H9 (cell line): ENCODE measurements around the gene MORN1. TPM values are rescaled to one million over a fixed set of nuclear protein-coding genes. Genes with fewer than 3 reads are reported as not detected.
A peak's percentile ranks its signal among the peaks of the same experiment; 100 is the strongest.

ENCODE experiments used
- DNase-seq: peaks from one replicate; pipeline ENCODE4 v3.0.0-alpha.2; 2017
- H2AFZ ChIP-seq: one replicate; pipeline ENCODE4 v1.6.1; 2013; ENCODE audit warnings: mild to moderate bottlenecking, low read length, control low read depth, moderate library complexity
- H2AK5ac ChIP-seq: 2 replicates; pipeline ENCODE4 v1.6.1; 2013; ENCODE audit warnings: low read length, control low read depth, mixed read lengths; ENCODE audit not compliant: insufficient read length
- H2BK120ac ChIP-seq: one replicate; pipeline ENCODE4 v1.6.1; 2013; ENCODE audit warnings: low read depth, mild to moderate bottlenecking, low read length, control low read depth, inconsistent platforms; ENCODE audit not compliant: poor library complexity, severe bottlenecking
- H2BK12ac ChIP-seq: 2 replicates; pipeline ENCODE4 v1.6.1; 2013; ENCODE audit warnings: low read length, control low read depth, mixed read lengths, low read depth; ENCODE audit not compliant: insufficient read length
- H2BK15ac ChIP-seq: 2 replicates; pipeline ENCODE4 v1.6.1; 2013; ENCODE audit warnings: low read depth, low read length, control low read depth
- H2BK20ac ChIP-seq: one replicate; pipeline ENCODE4 v1.6.1; 2013; ENCODE audit warnings: low read depth, mild to moderate bottlenecking, low read length, control low read depth, inconsistent platforms; ENCODE audit not compliant: poor library complexity, severe bottlenecking
- H2BK5ac ChIP-seq: 2 replicates; pipeline ENCODE4 v1.6.1; 2013; ENCODE audit warnings: low read length, control low read depth, mixed read lengths; ENCODE audit not compliant: insufficient read length
- H3K14ac ChIP-seq: 2 replicates; pipeline ENCODE4 v1.6.1; 2013; ENCODE audit warnings: low read length, control low read depth; ENCODE audit not compliant: insufficient read depth
- H3K18ac ChIP-seq: 2 replicates; pipeline ENCODE4 v1.6.1; 2013; ENCODE audit warnings: low read depth, mild to moderate bottlenecking, mixed read lengths, low read length, control low read depth; ENCODE audit not compliant: insufficient read length
- H3K23ac ChIP-seq: 2 replicates; pipeline ENCODE4 v1.6.1; 2013; ENCODE audit warnings: low read length, control low read depth, mixed read lengths, low read depth; ENCODE audit not compliant: insufficient read length
- H3K23me2 ChIP-seq: 2 replicates; pipeline ENCODE4 v1.6.1; 2013; ENCODE audit warnings: low read depth, mild to moderate bottlenecking, mixed read lengths, low read length, control low read depth; ENCODE audit not compliant: insufficient read length, poor library complexity, severe bottlenecking
- H3K27ac ChIP-seq: 2 replicates; pipeline ENCODE4 v1.5.1; 2013; ENCODE audit warnings: low read length, control low read depth, mixed read lengths, low read depth; ENCODE audit not compliant: insufficient read length
- H3K27me3 ChIP-seq: 2 replicates; pipeline ENCODE4 v1.6.1; 2013; ENCODE audit warnings: low read length, control low read depth, inconsistent platforms; ENCODE audit not compliant: insufficient read depth
- H3K4ac ChIP-seq: 2 replicates; pipeline ENCODE4 v1.6.1; 2013; ENCODE audit warnings: low read depth, mild to moderate bottlenecking, control low read depth, inconsistent platforms, low read length, moderate library complexity
- H3K4me1 ChIP-seq: 2 replicates; pipeline ENCODE4 v1.6.1; 2013; ENCODE audit warnings: low read length, control low read depth, inconsistent platforms; ENCODE audit not compliant: insufficient read depth
- H3K4me2 ChIP-seq: 2 replicates; pipeline ENCODE4 v1.6.1; 2013; ENCODE audit warnings: low read length, control low read depth, mixed read lengths; ENCODE audit not compliant: insufficient read length, insufficient read depth
- H3K56ac ChIP-seq: 2 replicates; pipeline ENCODE4 v1.6.1; 2013; ENCODE audit warnings: low read depth, mild to moderate bottlenecking, mixed read lengths, low read length, control low read depth; ENCODE audit not compliant: insufficient read length
- H3K79me1 ChIP-seq: 2 replicates; pipeline ENCODE4 v1.6.1; 2013; ENCODE audit warnings: low read depth, mild to moderate bottlenecking, moderate library complexity, low read length, control low read depth, inconsistent platforms; ENCODE audit not compliant: insufficient read depth, poor library complexity, severe bottlenecking
- H3K79me2 ChIP-seq: 2 replicates; pipeline ENCODE4 v1.6.1; 2013; ENCODE audit warnings: low read length, control low read depth, inconsistent platforms; ENCODE audit not compliant: insufficient read depth
- H3K9ac ChIP-seq: 2 replicates; pipeline ENCODE4 v1.6.1; 2013; ENCODE audit warnings: low read length, control low read depth, mixed read lengths; ENCODE audit not compliant: insufficient read length; ENCODE audit errors: extremely low read depth
- H3K9me3 ChIP-seq: one replicate; pipeline ENCODE4 v1.6.1; 2013; ENCODE audit warnings: low read depth, low read length, inconsistent platforms; ENCODE audit not compliant: control insufficient read depth
- H3T11ph ChIP-seq: one replicate; pipeline ENCODE4 v1.6.1; 2013; ENCODE audit warnings: mild to moderate bottlenecking, low read length, control low read depth, inconsistent platforms
- H4K20me1 ChIP-seq: one replicate; pipeline ENCODE4 v1.6.1; 2013; ENCODE audit not compliant: control insufficient read depth, insufficient read length, insufficient read depth
- H4K5ac ChIP-seq: 2 replicates; pipeline ENCODE4 v1.6.1; 2013; ENCODE audit warnings: low read depth, mild to moderate bottlenecking, mixed read lengths, low read length, control low read depth; ENCODE audit not compliant: insufficient read length
- H4K8ac ChIP-seq: replicated peaks from 2 replicates; pipeline ENCODE4 v1.6.1; 2013; ENCODE audit warnings: low read length, control low read depth, mixed read lengths, low read depth; ENCODE audit not compliant: insufficient read length
- H4K91ac ChIP-seq: 2 replicates; pipeline ENCODE4 v1.6.1; 2013; ENCODE audit warnings: low read depth, mild to moderate bottlenecking, moderate library complexity, mixed read lengths, low read length, control low read depth; ENCODE audit not compliant: insufficient read length
- H3K27ac Mint-ChIP-seq, 3 experiments: 2 replicates in 2 of 3; 3 replicates in 1 of 3; pipeline ENCODE4 v1.8.0; 2020 to 2021; ENCODE audit warnings: mixed read lengths in 3 of 3, mild to moderate bottlenecking in 1 of 3, moderate library complexity in 1 of 3
- H3K27me3 Mint-ChIP-seq: 2 replicates; pipeline ENCODE4 v1.8.0; 2021; ENCODE audit warnings: low read depth, mild to moderate bottlenecking, moderate library complexity, mixed read lengths
- H3K36me3 Mint-ChIP-seq, 3 experiments: 2 replicates in 2 of 3; 3 replicates in 1 of 3; pipeline ENCODE4 v1.8.0; 2020 to 2021; ENCODE audit warnings: low read depth in 3 of 3, mixed read lengths in 3 of 3; ENCODE audit not compliant: insufficient read depth in 1 of 3
- H3K4me1 Mint-ChIP-seq, 2 experiments: 2 replicates each; pipeline ENCODE4 v1.8.0; 2020; ENCODE audit warnings: mixed read lengths in 2 of 2
- H3K4me3 Mint-ChIP-seq, 2 experiments: 2 replicates in 1 of 2; 3 replicates in 1 of 2; pipeline ENCODE4 v1.8.0; 2020 to 2021; ENCODE audit warnings: mild to moderate bottlenecking in 2 of 2, mixed read lengths in 2 of 2, moderate library complexity in 1 of 2
- H3K9me3 Mint-ChIP-seq, 2 experiments: 2 replicates in 1 of 2; 3 replicates in 1 of 2; pipeline ENCODE4 v1.8.0; 2020; ENCODE audit warnings: mild to moderate bottlenecking in 2 of 2, mixed read lengths in 2 of 2, moderate library complexity in 1 of 2
- CTCF ChIP-seq: fragments of 200-600 bp; sonication (generic); conservative IDR thresholded peaks from 3 replicates; pipeline ENCODE4 v1.8.0; 2021; ENCODE audit warnings: antibody characterized with exemption, mild to moderate bottlenecking
- WGBS: extraction: QIAGEN DNeasy Blood & Tissue Kit; methylation state at CpG from one replicate; pipeline ENCODE4 v1.1.7; 2013; ENCODE audit warnings: missing lambda C conversion rate, low lambda C conversion rate, mixed read lengths; ENCODE audit not compliant: insufficient read length; ENCODE audit errors: extremely low coverage; 5-methylcytosine and 5-hydroxymethylcytosine counted together
- total RNA-seq: library from RNA; stranded (reverse); gene quantifications from 2 replicates; pipeline ENCODE4 v1.2.1, GENCODE V29; 2021

Gene MORN1
- total RNA-seq, 1 experiment from 2014 or later: 12.7 TPM

- no peak overlapping the region for H3K4ac ChIP-seq
- H3K79me1 ChIP-seq: peaks cover 3% of the 10 kb centered on the region
- H4K8ac ChIP-seq: no peak overlapping the region
- no peak overlapping the region for H3K27ac ChIP-seq
- no peak overlapping the region for H3K4me2 ChIP-seq
- no peaks in the 10 kb centered on the region for H3K27me3 Mint-ChIP-seq
- H3K27me3 ChIP-seq: no peaks in the 10 kb centered on the region
- no peak overlapping the region for H4K5ac ChIP-seq
- no peak overlapping the region for H2BK20ac ChIP-seq
- H3K79me2 ChIP-seq: peaks cover under 1% of the 10 kb centered on the region; the same call in 1 of the 2 replicates
- peaks cover 22 to 53% (median 48%) of the 10 kb centered on the region in 3 experiments; a peak in 6 of 7 replicates for H3K36me3 Mint-ChIP-seq
- H2BK120ac ChIP-seq: no peak overlapping the region
- no peak overlapping the region for H3K56ac ChIP-seq
- no peak overlapping the region for H3K14ac ChIP-seq
- no peaks in the 10 kb centered on the region for H4K20me1 ChIP-seq
- no peak overlapping the region for H2BK12ac ChIP-seq
- no peaks in the 10 kb centered on the region for H3K4me1 ChIP-seq
- WGBS: no CpG with 5 or more reads among the region's 49 CpGs
- no peak for TF ChIP-seq CTCF
- DNase-seq: no peak
- no peak overlapping the region for H3T11ph ChIP-seq
- H2BK15ac ChIP-seq: no peak overlapping the region
- no peak overlapping the region for H3K23ac ChIP-seq
- H2AFZ ChIP-seq: no peak overlapping the region
- H3K23me2 ChIP-seq: no peaks in the 10 kb centered on the region
- H3K4me3 Mint-ChIP-seq: no peak overlapping the region
- peaks cover 0 to 9% of the 10 kb centered on the region in 2 experiments; a peak in 2 of 4 replicates for H3K4me1 Mint-ChIP-seq
- H2BK5ac ChIP-seq: no peak overlapping the region
- no peaks in the 10 kb centered on the region for H3K9me3 Mint-ChIP-seq
- no peak overlapping the region for H3K18ac ChIP-seq
- no peak overlapping the region for H2AK5ac ChIP-seq
- no peak overlapping the region for H3K9ac ChIP-seq
- no peak overlapping the region for H4K91ac ChIP-seq
- peak overlapping the region in 1 of 3 experiments; percentile 64; a peak in 1 of 7 replicates for H3K27ac Mint-ChIP-seq
- H3K9me3 ChIP-seq: no peaks in the 10 kb centered on the region
Observed at GRCh38 chr1:2304921-2305681, 86.3 kb downstream of the MORN1 start.
